Mucosa of descending colon (tissue), 3 donors: Measurements from ENCODE around the gene GRAMD4. TPM values are rescaled to one million over a fixed set of nuclear protein-coding genes. Genes with fewer than 3 reads are reported as not detected.

Experiments
- ATAC-seq: fragments of 200-7000 bp; cut with Tn5 transposase; one replicate; pipeline ENCODE4 v1.9.1; 2020; ENCODE audit warnings: mild to moderate bottlenecking, moderate library complexity
- DNase-seq, 3 donors: peaks; one replicate each; pipeline ENCODE4 v3.0.0-alpha.2; 2020
- H3K36me3 ChIP-seq: fragments of 200-600 bp; one replicate; pipeline ENCODE4 v1.8.0; 2021; ENCODE audit warnings: low read depth, mild to moderate bottlenecking
- H3K4me1 ChIP-seq: fragments of 200-600 bp; one replicate; pipeline ENCODE4 v1.8.0; 2021; ENCODE audit warnings: low read depth, mild to moderate bottlenecking
- H3K4me3 ChIP-seq: fragments of 200-600 bp; one replicate; pipeline ENCODE4 v1.8.0; 2021; ENCODE audit warnings: mild to moderate bottlenecking
- H3K9me3 ChIP-seq: fragments of 200-600 bp; one replicate; pipeline ENCODE4 v1.8.0; 2021; ENCODE audit warnings: mild to moderate bottlenecking
- intact Hi-C, 2 donors: fragments of 100-400 bp; cut with DNase I in 1 of 2; cut with micrococcal nuclease in 1 of 2; formaldehyde crosslinking; loops; one replicate each; pipeline versions ENCODE4 v1.11.0 to v1.11.1; 2022; cut with DNase I, micrococcal nuclease
- total RNA-seq, 3 donors: library from RNA; stranded (reverse); fragmentation: NEBNext Ultra II Directional in 2 of 3; extraction: Animal tissue kit (Norgen Biotek cat#: 25700) in 2 of 3; gene quantifications; one replicate each; pipeline versions ENCODE4 v1.2.1 to v1.2.4, GENCODE V29; 2021 to 2023
- TF ChIP-seq, protein P1 (sequence below): fragments of 200-600 bp; IDR thresholded peaks from one replicate; pipeline ENCODE4 v1.8.0; 2022; ENCODE audit warnings: antibody characterized with exemption, mild to moderate bottlenecking
- donor health status: DM: no; HTN: no; CAD: no; lungs with moderate emphysema.
- donor health status: DM: no; HTN: no; CAD: no.
- donor health status: DM: no; HTN: yes; CAD: no.

The GRAMD4 gene
- total RNA-seq, 3 donors from 2014 or later = 114 to 203 (median 197) TPM

DNA sequence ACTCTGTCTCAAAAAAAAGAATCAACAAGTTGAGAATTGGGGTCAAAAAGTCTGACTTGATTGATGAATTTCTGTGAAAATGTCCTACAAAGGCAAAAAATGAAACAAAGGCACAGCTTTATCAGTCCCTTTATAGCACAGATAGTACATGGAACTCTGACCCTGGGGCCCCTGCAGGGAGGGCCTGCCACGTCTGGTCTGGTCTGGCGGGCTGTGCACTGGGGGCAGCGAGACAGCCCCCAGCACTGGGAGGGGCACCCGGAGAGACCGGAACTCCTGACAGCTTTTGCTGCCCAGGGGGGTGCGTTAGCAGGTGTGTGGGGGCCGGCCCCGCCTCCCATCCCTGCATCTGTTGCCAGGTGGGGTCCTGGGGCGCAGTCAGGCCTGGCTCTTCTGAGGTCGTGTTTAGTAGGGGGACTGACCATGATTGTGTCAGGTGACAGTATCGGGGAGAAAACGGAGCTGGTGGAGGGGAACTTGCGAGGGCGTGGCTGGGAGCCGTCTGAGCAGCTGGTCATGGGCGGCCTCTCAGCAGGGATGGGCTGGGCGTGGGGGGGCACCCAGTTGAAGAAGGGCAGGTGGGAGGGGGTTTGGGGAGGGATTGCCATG is 51.7 kb downstream of the GRAMD4 start:
- no peaks in the 10 kb centered on the region for H3K36me3 ChIP-seq
- TF ChIP-seq, protein P1, sequence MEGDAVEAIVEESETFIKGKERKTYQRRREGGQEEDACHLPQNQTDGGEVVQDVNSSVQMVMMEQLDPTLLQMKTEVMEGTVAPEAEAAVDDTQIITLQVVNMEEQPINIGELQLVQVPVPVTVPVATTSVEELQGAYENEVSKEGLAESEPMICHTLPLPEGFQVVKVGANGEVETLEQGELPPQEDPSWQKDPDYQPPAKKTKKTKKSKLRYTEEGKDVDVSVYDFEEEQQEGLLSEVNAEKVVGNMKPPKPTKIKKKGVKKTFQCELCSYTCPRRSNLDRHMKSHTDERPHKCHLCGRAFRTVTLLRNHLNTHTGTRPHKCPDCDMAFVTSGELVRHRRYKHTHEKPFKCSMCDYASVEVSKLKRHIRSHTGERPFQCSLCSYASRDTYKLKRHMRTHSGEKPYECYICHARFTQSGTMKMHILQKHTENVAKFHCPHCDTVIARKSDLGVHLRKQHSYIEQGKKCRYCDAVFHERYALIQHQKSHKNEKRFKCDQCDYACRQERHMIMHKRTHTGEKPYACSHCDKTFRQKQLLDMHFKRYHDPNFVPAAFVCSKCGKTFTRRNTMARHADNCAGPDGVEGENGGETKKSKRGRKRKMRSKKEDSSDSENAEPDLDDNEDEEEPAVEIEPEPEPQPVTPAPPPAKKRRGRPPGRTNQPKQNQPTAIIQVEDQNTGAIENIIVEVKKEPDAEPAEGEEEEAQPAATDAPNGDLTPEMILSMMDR = no peak
- intact Hi-C loops = no loop called here
- H3K9me3 ChIP-seq = no peaks in the 10 kb centered on the region
- ATAC-seq (peak; percentile 34), DNase-seq (peak in 1 of 3 donors; percentile 61)
- H3K4me3 ChIP-seq = no peak overlapping the region
- peaks cover 12% of the 10 kb centered on the region for H3K4me1 ChIP-seq

DNA sequence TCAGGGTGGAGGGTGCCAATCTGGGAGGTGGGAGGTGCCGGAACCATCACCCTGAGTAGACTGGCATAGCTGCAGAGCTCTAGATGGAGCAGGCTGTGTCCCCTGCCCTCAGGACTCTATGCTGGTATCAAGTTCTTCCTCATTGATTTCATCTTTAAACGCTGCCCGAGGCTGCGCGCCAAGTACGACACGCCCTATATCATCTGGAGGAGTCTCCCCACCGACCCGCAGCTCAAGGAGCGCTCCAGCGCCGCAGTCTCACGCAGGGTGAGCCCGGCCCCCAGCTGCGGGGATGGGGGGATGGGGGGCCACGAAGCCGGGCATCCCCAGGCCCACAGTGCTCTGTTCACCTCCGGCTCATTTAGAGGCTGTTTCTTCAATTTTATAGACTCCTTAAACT is 52.5 kb downstream of the GRAMD4 start:
- Histone ChIP-seq H3K9me3 (no peaks in the 10 kb centered on the region), H3K4me1 (peaks cover 12% of the 10 kb centered on the region), H3K4me3 (no peak overlapping the region), H3K36me3 (no peaks in the 10 kb centered on the region)
- DNase-seq (peak in 2 of 3 donors; percentile 59 to 68), ATAC-seq (peak; percentile 77)
- intact Hi-C loops = no loop called here
- TF ChIP-seq, protein P1 = no peak

DNA sequence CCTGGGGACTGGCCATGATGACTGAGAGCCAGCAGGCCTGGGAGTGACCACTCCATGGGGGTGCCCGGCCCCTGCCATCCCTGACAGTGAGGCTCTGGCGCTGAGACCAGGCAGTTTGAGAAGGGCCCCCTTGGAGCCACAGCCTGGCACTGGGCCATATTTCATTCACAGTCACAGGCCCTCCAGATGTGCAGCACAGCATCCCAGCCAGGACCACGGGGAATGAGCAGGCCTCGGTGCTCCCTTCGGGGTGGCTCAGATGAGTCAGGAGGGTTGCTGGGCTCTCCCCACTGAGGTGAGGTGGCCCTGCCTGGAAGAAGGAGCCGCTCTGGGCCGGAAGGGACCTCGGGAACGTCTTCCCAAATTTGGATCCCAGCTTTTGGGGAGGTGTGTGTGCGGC is 53.0 kb downstream of the GRAMD4 start:
- Histone ChIP-seq H3K36me3 (no peaks in the 10 kb centered on the region), H3K4me1 (peaks cover 12% of the 10 kb centered on the region), H3K4me3 (no peak overlapping the region), H3K9me3 (no peaks in the 10 kb centered on the region)
- TF ChIP-seq, protein P1 = no peak
- DNase-seq = no peak
- intact Hi-C loops = no loop called here
- ATAC-seq = no peak

DNA sequence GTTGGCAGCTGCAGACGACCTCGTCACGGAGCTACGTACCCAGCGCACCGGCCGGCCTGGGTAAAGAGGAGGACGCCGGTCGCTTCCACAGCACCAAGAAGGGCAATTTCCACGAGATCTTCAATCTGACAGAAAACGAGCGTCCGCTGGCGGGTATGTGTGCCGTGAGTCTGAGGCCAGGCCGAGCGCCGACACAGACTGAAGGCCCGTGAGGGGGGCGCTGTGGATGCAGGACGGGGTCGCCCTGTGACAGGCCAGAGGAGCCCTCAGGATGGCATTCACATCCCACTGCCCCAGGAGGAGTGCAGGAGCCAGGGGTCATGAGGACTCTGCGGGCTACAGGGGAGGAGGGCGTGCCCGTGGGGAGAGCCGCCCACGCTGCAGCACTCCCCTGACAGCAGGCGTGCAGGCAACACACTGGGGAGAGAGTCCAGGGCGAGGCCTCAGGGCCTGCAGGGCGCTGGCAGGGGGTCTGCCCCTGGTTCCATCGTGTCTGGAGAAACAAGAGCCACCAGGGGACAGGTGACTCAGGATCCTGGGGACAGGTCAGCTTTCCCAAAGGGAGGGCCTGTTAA is 53.6 kb downstream of the GRAMD4 start:
- TF ChIP-seq, protein P1 = no peak
- no peak overlapping the region for H3K4me3 ChIP-seq
- no peaks in the 10 kb centered on the region for H3K9me3 ChIP-seq
- H3K4me1 ChIP-seq = peaks cover 12% of the 10 kb centered on the region
- H3K36me3 ChIP-seq = no peaks in the 10 kb centered on the region
- ATAC-seq (no peak), DNase-seq (no peak)
- intact Hi-C loops = no loop called here

DNA sequence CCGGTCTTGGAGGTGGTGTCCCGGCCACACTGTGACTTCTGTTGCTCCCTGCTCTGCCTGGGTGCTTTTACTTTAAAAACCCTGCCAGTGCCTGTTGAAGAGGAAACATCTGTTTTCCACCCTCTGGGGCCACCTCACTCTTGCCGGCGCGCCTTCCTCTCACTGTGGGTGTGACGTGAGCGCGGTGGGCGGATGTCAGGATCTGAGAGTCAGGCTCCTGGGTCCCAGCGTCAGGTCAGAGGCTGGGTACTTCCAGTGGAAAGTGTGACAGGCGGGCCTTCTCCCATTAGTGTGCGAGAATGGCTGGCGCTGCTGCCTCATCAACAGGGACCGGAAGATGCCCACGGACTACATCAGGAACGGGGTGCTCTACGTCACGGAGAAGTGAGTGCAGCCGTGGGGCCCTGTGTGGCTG is 54.2 kb downstream of the GRAMD4 start:
- Histone ChIP-seq H3K36me3 (no peaks in the 10 kb centered on the region), H3K9me3 (no peaks in the 10 kb centered on the region), H3K4me3 (no peak overlapping the region), H3K4me1 (peaks cover 12% of the 10 kb centered on the region)
- intact Hi-C loops = no loop called here
- peak; percentile 58 to 87 (median 63) for DNase-seq
- peak; percentile 53 for ATAC-seq
- TF ChIP-seq, protein P1 = no peak
